BJ (cell line): ENCODE results near the gene ATP6V0E2. TPM values are rescaled to one million over a fixed set of nuclear protein-coding genes. Genes with fewer than 3 reads are reported as not detected.
"Not testable (repeated sequence)": the region's sequence is repeated elsewhere in the genome, so short reads cannot be mapped to it uniquely, and the experiment has no call there.

Source experiments
- CTCF ChIA-PET: fragments of 350-600 bp; formaldehyde crosslinking; extraction: SDS; loops from one replicate; lab custom pipeline; 2021; ENCODE audit warnings: antibody characterized with exemption, inconsistent platforms; lab: Yijun Ruan, JAX
- POLR2A ChIA-PET: fragments of 300-600 bp; sonication (Branson Sonifier 250); formaldehyde crosslinking; extraction: SDS; loops from one replicate; lab custom pipeline; 2021; ENCODE audit warnings: antibody characterized with exemption; lab: Charles Lee
- DNase-seq: peaks from one replicate; pipeline ENCODE4 v3.0.0-alpha.2; 2011; ENCODE audit warnings: low read depth
- H3K27me3 ChIP-seq: 2 replicates; pipeline ENCODE4 v1.6.0; 2011; ENCODE audit warnings: low read length; ENCODE audit not compliant: control insufficient read depth, insufficient read depth
- H3K36me3 ChIP-seq: 2 replicates; pipeline ENCODE4 v1.5.1; 2011; ENCODE audit warnings: low read length; ENCODE audit not compliant: control insufficient read depth, insufficient read depth
- H3K4me3 ChIP-seq: 2 replicates; pipeline ENCODE4 v1.5.1; 2011; ENCODE audit warnings: low read depth, mild to moderate bottlenecking, control low read depth, low read length
- polyA plus RNA-seq: library from polyadenylated mRNA; depleted of rRNA; stranded (reverse); fragments of >200 nt; gene quantifications from 2 replicates; pipeline ENCODE4 v1.2.3, GENCODE V29; 2011; rRNA removed
- small RNA-seq: library from RNA; depleted of rRNA; stranded (forward); fragments of <200 nt; gene quantifications from one replicate; pipeline ENCODE3, GENCODE V24; 2012; ENCODE audit warnings: low replicate concordance, low read depth; ENCODE audit not compliant: insufficient read length
- TF ChIP-seq, protein P1 (sequence below): IDR thresholded peaks from 2 replicates; pipeline ENCODE4 v1.5.1; 2011; ENCODE audit warnings: low read depth, mild to moderate bottlenecking, control low read depth, inconsistent platforms, low read length, moderate library complexity; ENCODE audit not compliant: insufficient read depth

ATP6V0E2 gene
- polyA plus RNA-seq, 1 experiment: 17.7 TPM

DNA sequence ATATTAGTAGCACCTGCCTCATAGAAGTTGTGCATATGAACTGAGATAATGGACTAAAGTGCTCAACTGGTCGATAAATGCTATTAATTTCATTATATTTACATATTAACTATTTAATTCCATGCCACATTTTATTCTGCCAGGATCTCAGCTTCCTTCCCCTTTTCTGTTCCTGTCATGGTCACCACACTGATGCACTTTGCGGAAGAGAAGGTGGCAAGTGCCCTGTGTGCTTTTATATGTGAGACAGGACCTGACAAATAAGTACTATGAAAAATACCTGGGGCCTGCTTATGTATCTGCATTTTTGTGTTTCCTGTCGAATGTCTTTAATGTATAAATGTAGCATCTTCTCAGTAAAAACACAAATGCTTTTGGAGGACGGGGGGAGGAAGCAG is 12.2 kb downstream of the ATP6V0E2 start:
- CTCF ChIA-PET: no interaction called here
- POLR2A ChIA-PET: no interaction called here
- DNase-seq: no peak
- no peaks in the 10 kb centered on the region for H3K36me3 ChIP-seq
- no peaks in the 10 kb centered on the region for H3K27me3 ChIP-seq
- TF ChIP-seq, protein P1, sequence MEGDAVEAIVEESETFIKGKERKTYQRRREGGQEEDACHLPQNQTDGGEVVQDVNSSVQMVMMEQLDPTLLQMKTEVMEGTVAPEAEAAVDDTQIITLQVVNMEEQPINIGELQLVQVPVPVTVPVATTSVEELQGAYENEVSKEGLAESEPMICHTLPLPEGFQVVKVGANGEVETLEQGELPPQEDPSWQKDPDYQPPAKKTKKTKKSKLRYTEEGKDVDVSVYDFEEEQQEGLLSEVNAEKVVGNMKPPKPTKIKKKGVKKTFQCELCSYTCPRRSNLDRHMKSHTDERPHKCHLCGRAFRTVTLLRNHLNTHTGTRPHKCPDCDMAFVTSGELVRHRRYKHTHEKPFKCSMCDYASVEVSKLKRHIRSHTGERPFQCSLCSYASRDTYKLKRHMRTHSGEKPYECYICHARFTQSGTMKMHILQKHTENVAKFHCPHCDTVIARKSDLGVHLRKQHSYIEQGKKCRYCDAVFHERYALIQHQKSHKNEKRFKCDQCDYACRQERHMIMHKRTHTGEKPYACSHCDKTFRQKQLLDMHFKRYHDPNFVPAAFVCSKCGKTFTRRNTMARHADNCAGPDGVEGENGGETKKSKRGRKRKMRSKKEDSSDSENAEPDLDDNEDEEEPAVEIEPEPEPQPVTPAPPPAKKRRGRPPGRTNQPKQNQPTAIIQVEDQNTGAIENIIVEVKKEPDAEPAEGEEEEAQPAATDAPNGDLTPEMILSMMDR: no peak
- no peak overlapping the region for H3K4me3 ChIP-seq

DNA sequence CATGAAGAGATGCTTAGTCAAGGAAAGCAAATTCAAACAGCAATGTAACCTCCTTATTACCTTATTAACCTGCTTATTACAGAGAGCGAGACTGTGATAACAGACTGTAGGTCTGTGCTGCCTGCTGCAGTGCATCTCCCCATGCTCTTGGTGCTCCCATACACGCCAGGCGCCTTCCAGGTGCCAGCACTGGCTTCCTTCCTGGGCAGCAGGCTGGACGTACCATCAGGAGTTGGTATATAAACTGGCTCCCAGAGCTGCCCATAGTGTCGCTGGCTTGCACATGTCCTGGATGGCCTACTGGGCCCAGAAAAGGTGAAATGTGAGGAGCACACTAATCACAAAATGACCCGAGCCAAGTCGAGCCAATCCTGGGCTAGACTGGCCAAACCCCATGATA is 13.5 kb downstream of the ATP6V0E2 start:
- H3K27me3 ChIP-seq: no peaks in the 10 kb centered on the region
- no peak for DNase-seq
- ChIA-PET CTCF (no interaction called here), POLR2A (no interaction called here)
- H3K4me3 ChIP-seq: no peak overlapping the region
- H3K36me3 ChIP-seq: no peaks in the 10 kb centered on the region
- TF ChIP-seq, protein P1: no peak

DNA sequence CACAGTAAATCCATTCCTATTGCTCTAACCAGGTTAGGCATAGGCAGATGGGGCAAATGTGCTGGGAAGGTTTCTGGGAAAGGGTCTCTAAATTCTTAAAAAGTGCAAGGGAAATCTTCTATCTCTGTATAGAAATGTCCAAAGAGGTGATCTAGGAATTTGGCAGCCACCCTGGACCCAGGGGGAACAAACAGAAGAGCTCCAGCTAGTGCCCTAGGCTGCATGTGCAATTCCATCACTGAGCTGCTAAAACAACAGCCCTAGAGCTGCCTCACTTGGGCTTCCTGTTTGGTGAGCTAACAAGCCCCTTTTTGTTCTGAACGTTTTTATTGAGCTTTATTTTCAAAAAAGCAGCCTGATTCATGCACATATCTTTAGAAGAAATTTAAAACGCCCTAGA is 16.9 kb downstream of the ATP6V0E2 start:
- POLR2A ChIA-PET, H3K27me3 ChIP-seq, CTCF ChIA-PET, DNase-seq, H3K4me3 ChIP-seq, H3K36me3 ChIP-seq: not testable (repeated sequence)

DNA sequence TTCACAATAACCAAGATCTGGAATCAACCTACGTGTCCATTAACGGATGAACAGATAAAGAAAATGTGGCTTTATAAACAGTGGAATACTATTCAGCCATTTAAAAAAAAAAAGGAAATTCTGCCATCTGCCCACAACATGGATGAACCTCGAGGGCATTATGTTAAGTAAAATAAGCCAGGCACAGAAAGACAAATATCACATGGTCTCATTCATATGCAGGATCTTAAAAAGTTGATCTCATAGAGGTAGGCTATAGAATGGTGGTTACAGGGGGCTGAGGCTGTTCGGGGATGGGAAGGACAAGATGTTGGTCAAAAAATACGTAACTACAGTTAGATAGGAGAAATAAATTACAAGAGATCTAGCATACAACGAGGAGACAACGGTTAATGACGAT is 21.2 kb downstream of the ATP6V0E2 start:
- H3K27me3 ChIP-seq, DNase-seq, H3K4me3 ChIP-seq, H3K36me3 ChIP-seq, POLR2A ChIA-PET, CTCF ChIA-PET: not testable (repeated sequence)

DNA sequence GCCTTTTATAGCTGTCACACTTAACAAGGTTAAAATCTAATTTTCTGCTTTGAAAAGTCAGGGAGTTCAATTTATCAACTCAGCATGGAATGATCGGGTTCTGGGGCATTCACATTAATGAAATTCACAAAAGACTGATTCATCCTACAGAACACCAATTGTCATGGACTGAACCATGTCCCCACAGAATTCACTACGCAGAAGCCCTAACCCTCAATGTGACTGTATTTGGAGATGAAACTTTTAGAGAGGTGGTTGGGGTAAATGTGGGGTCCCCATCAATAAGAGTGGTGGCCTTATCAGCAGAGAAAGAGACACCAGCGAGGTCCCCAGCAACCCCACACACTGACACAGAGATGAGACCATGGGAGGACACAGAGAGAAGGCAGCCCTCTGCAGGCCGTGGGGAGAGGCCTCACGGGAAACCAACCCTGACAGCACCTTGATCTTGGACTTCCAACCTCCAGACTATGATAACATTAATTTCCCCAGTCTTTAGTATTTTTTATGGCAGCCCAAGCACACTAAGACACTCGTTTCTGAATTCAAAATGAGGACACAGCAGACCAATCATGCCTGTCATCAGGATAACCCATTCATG is 34.1 kb downstream of the ATP6V0E2 start:
- CTCF ChIA-PET, POLR2A ChIA-PET, H3K36me3 ChIP-seq, H3K4me3 ChIP-seq, DNase-seq, H3K27me3 ChIP-seq: not testable (repeated sequence)

DNA sequence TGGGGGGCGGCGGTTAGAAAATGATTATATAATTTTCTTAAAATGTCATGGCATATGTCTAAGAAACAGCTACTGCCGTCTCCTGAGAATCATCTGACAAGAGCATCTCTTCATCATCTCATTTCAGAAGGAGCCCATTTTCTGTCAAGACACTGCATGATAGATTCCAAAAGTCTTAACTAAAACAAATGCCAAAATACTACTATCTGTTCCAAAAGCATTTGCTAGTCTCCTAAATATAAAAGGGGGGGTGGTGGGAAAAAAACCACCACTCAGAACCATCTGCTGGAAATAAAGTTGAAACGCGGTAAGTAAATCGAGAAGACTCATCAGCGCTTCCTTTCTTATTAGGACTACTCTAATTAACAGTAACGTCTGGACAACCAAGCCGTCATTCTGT is 36.5 kb downstream of the ATP6V0E2 start:
- H3K36me3 ChIP-seq, DNase-seq, POLR2A ChIA-PET, CTCF ChIA-PET, H3K4me3 ChIP-seq, H3K27me3 ChIP-seq: not testable (repeated sequence)

DNA sequence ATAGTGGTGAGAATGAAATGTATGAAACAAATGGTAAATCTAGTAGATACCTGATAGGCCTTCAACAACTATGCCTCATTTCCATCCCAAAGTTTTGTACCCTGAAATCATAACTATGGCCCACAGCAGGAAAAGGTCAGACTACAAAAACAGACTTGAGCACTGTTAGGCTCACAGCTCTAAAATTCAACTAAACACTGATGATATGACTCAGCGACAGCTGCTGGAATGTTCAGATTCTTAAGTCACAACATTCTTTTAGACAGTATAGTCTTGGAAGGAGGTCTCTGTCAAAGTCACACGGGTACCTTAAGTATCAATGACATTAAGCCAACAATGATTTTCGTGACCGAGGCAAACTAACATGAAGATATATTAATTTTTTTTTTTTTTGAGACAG is 38.4 kb downstream of the ATP6V0E2 start:
- H3K36me3 ChIP-seq, H3K4me3 ChIP-seq, CTCF ChIA-PET, H3K27me3 ChIP-seq, DNase-seq, POLR2A ChIA-PET: not testable (repeated sequence)

DNA sequence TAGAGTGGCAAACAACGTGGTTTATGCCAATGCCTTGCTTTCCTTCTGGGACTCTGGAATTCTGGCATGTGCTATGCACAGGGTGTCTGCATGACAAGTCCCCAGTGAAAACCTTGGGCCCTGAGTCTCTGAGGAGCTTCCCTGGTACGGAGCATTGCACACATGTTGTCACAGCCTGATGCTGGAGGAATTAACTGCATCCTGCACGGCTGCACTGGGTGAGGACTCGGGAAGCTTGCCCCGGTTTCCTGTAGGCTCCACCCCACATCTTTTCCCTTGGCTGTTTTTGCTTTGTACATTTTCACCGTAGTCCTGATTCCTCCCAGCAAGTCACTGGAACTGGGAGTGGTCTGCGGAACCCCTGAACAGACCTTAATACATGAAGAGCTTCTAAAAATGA is 52.6 kb downstream of the ATP6V0E2 start:
- H3K4me3 ChIP-seq, H3K27me3 ChIP-seq, DNase-seq, H3K36me3 ChIP-seq, CTCF ChIA-PET, POLR2A ChIA-PET: not testable (repeated sequence)

Small RNA genes within 50 kb of the gene (small RNA-seq; reads per million reads assigned to genes)
- gene AC093458.1: not detected

Other genes with a start within 250 kb of the ATP6V0E2 start
- 0.92 and 1.6 TPM in 2 replicates for gene ZNF467, start 100.4 kb upstream of the ATP6V0E2 start, polyA plus RNA-seq
- 15.7 and 20.4 TPM in 2 replicates for gene ZNF862, start 35.6 kb upstream of the ATP6V0E2 start, polyA plus RNA-seq